Mesenchymal stem cell (in vitro differentiated cells and primary cell): Measurements from ENCODE around the gene KCTD21.
A peak's percentile ranks its signal among the peaks of the same experiment; 100 is the strongest.

Experiments
- DNase-seq: peaks from one replicate; pipeline ENCODE4 v3.0.0-alpha.2; 2013
- H2AFZ ChIP-seq: one replicate; pipeline ENCODE4 v1.6.1; 2013; ENCODE audit warnings: low read depth, mild to moderate bottlenecking, control low read depth, inconsistent platforms, low read length, moderate library complexity
- H2AK5ac ChIP-seq: 2 replicates; pipeline ENCODE4 v1.6.1; 2013; ENCODE audit warnings: low read length, moderate library complexity, mild to moderate bottlenecking, inconsistent platforms; ENCODE audit not compliant: severe bottlenecking
- H2BK120ac ChIP-seq: one replicate; pipeline ENCODE4 v1.6.1; 2013; ENCODE audit warnings: low read depth, mild to moderate bottlenecking, inconsistent platforms, low read length, moderate library complexity
- H2BK12ac ChIP-seq, 2 experiments: one replicate each; pipeline ENCODE4 v1.6.1; 2013; ENCODE audit warnings: inconsistent platforms in 2 of 2, low read length in 2 of 2, mild to moderate bottlenecking in 2 of 2, moderate library complexity in 2 of 2, control low read depth in 1 of 2
- H2BK15ac ChIP-seq: one replicate; pipeline ENCODE4 v1.6.1; 2013; ENCODE audit warnings: mild to moderate bottlenecking, low read depth, inconsistent platforms; ENCODE audit not compliant: poor library complexity, severe bottlenecking
- H2BK5ac ChIP-seq: 2 replicates; pipeline ENCODE4 v1.6.1; 2013; ENCODE audit warnings: low read depth, mild to moderate bottlenecking, low read length, control low read depth, inconsistent platforms; ENCODE audit not compliant: poor library complexity, severe bottlenecking
- H3K14ac ChIP-seq, 2 experiments: one replicate each; pipeline ENCODE4 v1.6.1; 2013; ENCODE audit warnings: inconsistent platforms in 2 of 2, low read length in 2 of 2, control low read depth in 1 of 2, mild to moderate bottlenecking in 1 of 2, moderate library complexity in 1 of 2
- H3K18ac ChIP-seq, 2 experiments: one replicate each; pipeline ENCODE4 v1.6.1; 2013; ENCODE audit warnings: inconsistent platforms in 2 of 2, low read length in 2 of 2, control low read depth in 1 of 2, low read depth in 1 of 2, mild to moderate bottlenecking in 1 of 2
- H3K23ac ChIP-seq, 2 experiments: one replicate each; pipeline ENCODE4 v1.6.1; 2013; ENCODE audit warnings: inconsistent platforms in 2 of 2, low read length in 2 of 2, mild to moderate bottlenecking in 2 of 2, moderate library complexity in 2 of 2, control low read depth in 1 of 2
- H3K27ac ChIP-seq: 2 replicates; pipeline ENCODE4 v1.5.1; 2013; ENCODE audit warnings: mild to moderate bottlenecking, moderate library complexity, low read length, control low read depth, inconsistent platforms; ENCODE audit not compliant: poor library complexity, severe bottlenecking
- H3K27me3 ChIP-seq, 2 experiments: 2 replicates each; pipeline versions ENCODE4 v1.6.1 to v1.7.0; 2013; ENCODE audit warnings: low read length in 2 of 2, mild to moderate bottlenecking in 2 of 2, moderate library complexity in 2 of 2, control low read depth in 1 of 2, inconsistent platforms in 1 of 2; ENCODE audit not compliant: control insufficient read depth in 1 of 2, insufficient read depth in 1 of 2
- H3K36me3 ChIP-seq, 2 experiments: 2 replicates each; pipeline versions ENCODE4 v1.6.1 to v1.7.0; 2013; ENCODE audit warnings: low read length in 2 of 2, control low read depth in 1 of 2, inconsistent platforms in 1 of 2, low read depth in 1 of 2, mild to moderate bottlenecking in 1 of 2; ENCODE audit not compliant: insufficient read depth in 2 of 2, control insufficient read depth in 1 of 2
- H3K4ac ChIP-seq, 2 experiments: one replicate each; pipeline ENCODE4 v1.6.1; 2013; ENCODE audit warnings: inconsistent platforms in 2 of 2, low read length in 2 of 2, mild to moderate bottlenecking in 2 of 2, moderate library complexity in 2 of 2, control low read depth in 1 of 2, low read depth in 1 of 2
- H3K4me1 ChIP-seq: 2 replicates; pipeline ENCODE4 v1.6.1; 2013; ENCODE audit warnings: low read depth, low read length, control low read depth; ENCODE audit not compliant: control insufficient read depth, insufficient read depth
- H3K4me2 ChIP-seq: 2 replicates; pipeline ENCODE4 v1.6.1; 2013; ENCODE audit warnings: low read length, mild to moderate bottlenecking, inconsistent platforms; ENCODE audit not compliant: poor library complexity, severe bottlenecking
- H3K4me3 ChIP-seq, 2 experiments: 2 replicates each; pipeline versions ENCODE4 v1.5.1 to v1.7.0; 2013; ENCODE audit warnings: low read length in 2 of 2, mild to moderate bottlenecking in 2 of 2, control low read depth in 1 of 2, low read depth in 1 of 2; ENCODE audit not compliant: insufficient read depth in 1 of 2
- H3K79me1 ChIP-seq: replicated peaks from 2 replicates; pipeline ENCODE4 v1.6.1; 2013; ENCODE audit warnings: mild to moderate bottlenecking, control low read depth, low read length, inconsistent platforms; ENCODE audit not compliant: poor library complexity, severe bottlenecking
- H3K9ac ChIP-seq: 2 replicates; pipeline ENCODE4 v1.7.0; 2013; ENCODE audit warnings: mild to moderate bottlenecking, low read length, moderate library complexity
- H3K9me3 ChIP-seq: 2 replicates; pipeline ENCODE4 v1.7.0; 2013; ENCODE audit warnings: mild to moderate bottlenecking, low read length; ENCODE audit not compliant: control insufficient read depth
- H4K8ac ChIP-seq: one replicate; pipeline ENCODE4 v1.6.1; 2013; ENCODE audit warnings: inconsistent platforms, mild to moderate bottlenecking, low read length, moderate library complexity
- H4K91ac ChIP-seq: one replicate; pipeline ENCODE4 v1.6.1; 2013; ENCODE audit warnings: mild to moderate bottlenecking, low read length, inconsistent platforms
- WGBS: methylation state at CpG from one replicate; pipeline ENCODE4 v1.1.7; 2013; ENCODE audit warnings: mixed read lengths; 5-methylcytosine and 5-hydroxymethylcytosine counted together

The KCTD21 gene

GRCh38 chr11:78151804-78152203 lies 36.6 kb downstream of the KCTD21 start:
- Histone ChIP-seq H4K91ac (no peak overlapping the region), H3K9ac (no peak overlapping the region), H3K4ac (no peak overlapping the region), H3K18ac (no peak overlapping the region), H2AFZ (no peak overlapping the region), H3K23ac (no peak overlapping the region), H3K4me3 (no peak overlapping the region), H4K8ac (no peak overlapping the region), H2BK120ac (no peak overlapping the region), H2BK12ac (no peak overlapping the region), H2AK5ac (no peak overlapping the region), H2BK15ac (no peak overlapping the region), H3K9me3 (no peaks in the 10 kb centered on the region), H3K36me3 (peaks cover 0 to 8% of the 10 kb centered on the region in 2 experiments), H3K14ac (no peak overlapping the region), H3K4me2 (no peak overlapping the region), H3K4me1 (no peaks in the 10 kb centered on the region), H3K27ac (no peak overlapping the region), H2BK5ac (no peak overlapping the region), H3K79me1 (no peaks in the 10 kb centered on the region), H3K27me3 (no peaks in the 10 kb centered on the region)
- DNase-seq = no peak

GRCh38 chr11:78150754-78151153 lies 37.7 kb downstream of the KCTD21 start:
- H3K4ac ChIP-seq = no peak overlapping the region
- H3K14ac ChIP-seq = no peak overlapping the region
- H2AK5ac ChIP-seq = no peak overlapping the region
- H3K27me3 ChIP-seq = no peaks in the 10 kb centered on the region
- H2BK5ac ChIP-seq = no peak overlapping the region
- no peaks in the 10 kb centered on the region for H3K9me3 ChIP-seq
- H3K18ac ChIP-seq = no peak overlapping the region
- H2BK120ac ChIP-seq = no peak overlapping the region
- H3K36me3 ChIP-seq = peaks cover 0 to 8% of the 10 kb centered on the region in 2 experiments
- H2BK12ac ChIP-seq = no peak overlapping the region
- no peaks in the 10 kb centered on the region for H3K79me1 ChIP-seq
- no peak overlapping the region for H3K23ac ChIP-seq
- H3K9ac ChIP-seq = no peak overlapping the region
- no peak overlapping the region for H4K8ac ChIP-seq
- no peak overlapping the region for H3K27ac ChIP-seq
- H2BK15ac ChIP-seq = no peak overlapping the region
- no peaks in the 10 kb centered on the region for H3K4me1 ChIP-seq
- DNase-seq = no peak
- H3K4me3 ChIP-seq = no peak overlapping the region
- H3K4me2 ChIP-seq = no peak overlapping the region
- H2AFZ ChIP-seq = no peak overlapping the region
- H4K91ac ChIP-seq = no peak overlapping the region

- Histone ChIP-seq H4K91ac (no peak overlapping the region), H3K4me1 (no peaks in the 10 kb centered on the region), H2AFZ (no peak overlapping the region), H3K4me2 (no peak overlapping the region), H3K27ac (no peak overlapping the region), H3K36me3 (peaks cover 0 to 8% of the 10 kb centered on the region in 2 experiments), H2BK15ac (no peak overlapping the region), H3K23ac (no peak overlapping the region), H3K27me3 (no peaks in the 10 kb centered on the region), H2BK120ac (no peak overlapping the region), H2AK5ac (no peak overlapping the region), H3K79me1 (no peaks in the 10 kb centered on the region), H3K9ac (peak overlapping the region; percentile 35), H2BK12ac (peak overlapping the region; percentile 19 to 34), H3K4ac (no peak overlapping the region), H3K18ac (no peak overlapping the region), H3K4me3 (no peak overlapping the region), H3K14ac (no peak overlapping the region), H3K9me3 (no peaks in the 10 kb centered on the region), H2BK5ac (no peak overlapping the region), H4K8ac (no peak overlapping the region)
- 100% methylated on average over 4 of the region's 4 CpGs for WGBS
- no peak for DNase-seq
Observed at GRCh38 chr11:78150346-78150745, 38.1 kb downstream of the KCTD21 start.

- no peak overlapping the region for H3K27ac ChIP-seq
- no peak overlapping the region for H3K4me3 ChIP-seq
- no peak overlapping the region for H3K18ac ChIP-seq
- H3K79me1 ChIP-seq = no peaks in the 10 kb centered on the region
- no peak overlapping the region for H3K4ac ChIP-seq
- peak overlapping the region; percentile 35 for H3K9ac ChIP-seq
- H3K14ac ChIP-seq = no peak overlapping the region
- no peak overlapping the region for H2AFZ ChIP-seq
- no peak overlapping the region for H4K91ac ChIP-seq
- no peaks in the 10 kb centered on the region for H3K27me3 ChIP-seq
- H2AK5ac ChIP-seq = no peak overlapping the region
- no peak overlapping the region for H3K23ac ChIP-seq
- H3K4me1 ChIP-seq = no peaks in the 10 kb centered on the region
- H4K8ac ChIP-seq = no peak overlapping the region
- H2BK15ac ChIP-seq = no peak overlapping the region
- no peak overlapping the region for H2BK12ac ChIP-seq
- H3K36me3 ChIP-seq = peaks cover 0 to 8% of the 10 kb centered on the region in 2 experiments
- H2BK5ac ChIP-seq = no peak overlapping the region
- H3K9me3 ChIP-seq = no peaks in the 10 kb centered on the region
- peak; percentile 62 for DNase-seq
- H2BK120ac ChIP-seq = no peak overlapping the region
- no CpG with 5 or more reads among the region's 1 CpG for WGBS
- H3K4me2 ChIP-seq = no peak overlapping the region
Observed at GRCh38 chr11:78149646-78150045, 38.8 kb downstream of the KCTD21 start.
